ENCODE results near the gene CERK. TPM values are rescaled to one million over a fixed set of nuclear protein-coding genes. Genes with fewer than 3 reads are reported as not detected.
"Not testable (repeated sequence)": the region's sequence is repeated elsewhere in the genome, so short reads cannot be mapped to it uniquely, and the experiment has no call there.

Gene CERK
- total RNA-seq, 1 donor from 2014 or later, result 50.7 TPM

DNA sequence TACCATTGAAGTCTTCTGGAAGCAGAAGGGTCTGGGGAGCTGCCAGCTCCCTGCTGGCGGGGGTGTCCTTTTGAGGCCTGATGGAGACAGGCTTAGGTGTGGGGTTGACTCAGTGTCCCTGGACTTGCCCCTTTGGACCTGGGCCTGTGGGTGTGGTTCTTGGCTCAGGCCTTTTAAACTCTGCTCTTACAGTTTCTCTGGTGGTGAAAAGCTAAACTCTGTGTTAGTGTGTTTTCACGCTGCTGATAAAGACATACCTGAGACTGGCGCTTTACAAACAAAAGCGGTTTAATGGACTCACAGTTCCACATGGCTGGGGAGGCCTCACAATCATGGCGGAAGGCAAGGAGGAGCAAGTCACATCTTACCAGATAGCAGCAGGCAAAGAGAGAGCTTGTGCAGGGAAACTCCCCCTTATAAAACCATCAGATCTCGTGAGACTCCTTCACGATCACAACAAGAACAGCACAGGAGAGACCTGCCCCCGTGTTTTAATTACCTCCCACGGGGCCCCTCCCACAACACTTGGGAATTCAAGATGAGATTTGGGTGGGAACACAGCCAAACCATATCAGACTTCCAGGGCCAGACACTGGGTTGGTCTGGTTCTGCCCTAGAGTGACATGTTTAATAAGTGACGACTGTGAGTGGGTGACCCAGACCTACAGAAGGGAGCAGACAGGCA, 91.4 kb downstream of the CERK start:
- peaks cover 7% of the 10 kb centered on the region for H3K9me3 Mint-ChIP-seq
- DNase-seq (ENCODE audit: low spot score in 2 of 2, unreplicated experiment in 2 of 2), result no peak
- no peaks in the 10 kb centered on the region for H3K27me3 Mint-ChIP-seq (ENCODE audit: low read depth)
- TF ChIP-seq, protein P1, sequence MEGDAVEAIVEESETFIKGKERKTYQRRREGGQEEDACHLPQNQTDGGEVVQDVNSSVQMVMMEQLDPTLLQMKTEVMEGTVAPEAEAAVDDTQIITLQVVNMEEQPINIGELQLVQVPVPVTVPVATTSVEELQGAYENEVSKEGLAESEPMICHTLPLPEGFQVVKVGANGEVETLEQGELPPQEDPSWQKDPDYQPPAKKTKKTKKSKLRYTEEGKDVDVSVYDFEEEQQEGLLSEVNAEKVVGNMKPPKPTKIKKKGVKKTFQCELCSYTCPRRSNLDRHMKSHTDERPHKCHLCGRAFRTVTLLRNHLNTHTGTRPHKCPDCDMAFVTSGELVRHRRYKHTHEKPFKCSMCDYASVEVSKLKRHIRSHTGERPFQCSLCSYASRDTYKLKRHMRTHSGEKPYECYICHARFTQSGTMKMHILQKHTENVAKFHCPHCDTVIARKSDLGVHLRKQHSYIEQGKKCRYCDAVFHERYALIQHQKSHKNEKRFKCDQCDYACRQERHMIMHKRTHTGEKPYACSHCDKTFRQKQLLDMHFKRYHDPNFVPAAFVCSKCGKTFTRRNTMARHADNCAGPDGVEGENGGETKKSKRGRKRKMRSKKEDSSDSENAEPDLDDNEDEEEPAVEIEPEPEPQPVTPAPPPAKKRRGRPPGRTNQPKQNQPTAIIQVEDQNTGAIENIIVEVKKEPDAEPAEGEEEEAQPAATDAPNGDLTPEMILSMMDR (IDR thresholded peaks at IDR 0.05; ENCODE audit: unreplicated experiment), result no peak
- H3K4me1 Mint-ChIP-seq, result peaks cover 8% of the 10 kb centered on the region
- H3K4me3 Mint-ChIP-seq, result no peak overlapping the region
- no peak overlapping the region for H3K27ac Mint-ChIP-seq
- H3K36me3 Mint-ChIP-seq, result peaks cover 16% of the 10 kb centered on the region

DNA sequence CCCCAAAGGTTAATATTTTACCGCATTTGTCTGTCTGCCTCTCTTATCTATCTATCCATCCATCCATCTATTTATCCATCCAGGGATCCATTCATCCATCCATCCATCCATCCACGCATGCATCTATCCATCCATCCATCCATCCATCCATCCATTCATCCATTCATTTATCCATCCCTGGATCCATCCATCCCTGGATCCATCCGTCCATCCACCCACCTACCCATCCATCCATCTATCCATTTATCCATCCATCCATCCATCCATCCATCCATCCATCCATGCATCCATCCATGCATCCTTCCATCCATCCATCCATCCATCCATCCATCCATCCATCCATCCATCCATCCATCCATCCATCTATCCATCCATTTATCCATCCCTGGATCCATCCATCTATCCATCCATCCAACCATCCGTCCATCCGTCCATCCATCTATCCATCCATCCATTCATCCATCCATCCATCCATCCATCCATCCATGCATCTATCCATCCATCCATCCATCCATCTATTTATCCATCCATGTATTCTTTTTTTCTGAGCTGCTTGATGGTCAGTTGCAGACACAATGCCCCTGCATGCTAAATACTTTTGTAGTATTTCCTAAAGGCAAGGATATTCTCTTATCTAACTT, 95.1 kb downstream of the CERK start:
- not testable (repeated sequence) for H3K4me3 Mint-ChIP-seq; H3K27me3 Mint-ChIP-seq (ENCODE audit: low read depth); H3K4me1 Mint-ChIP-seq; H3K9me3 Mint-ChIP-seq; DNase-seq (ENCODE audit: low spot score in 2 of 2, unreplicated experiment in 2 of 2); H3K27ac Mint-ChIP-seq
- H3K36me3 Mint-ChIP-seq, result peaks cover 18% of the 10 kb centered on the region

DNA sequence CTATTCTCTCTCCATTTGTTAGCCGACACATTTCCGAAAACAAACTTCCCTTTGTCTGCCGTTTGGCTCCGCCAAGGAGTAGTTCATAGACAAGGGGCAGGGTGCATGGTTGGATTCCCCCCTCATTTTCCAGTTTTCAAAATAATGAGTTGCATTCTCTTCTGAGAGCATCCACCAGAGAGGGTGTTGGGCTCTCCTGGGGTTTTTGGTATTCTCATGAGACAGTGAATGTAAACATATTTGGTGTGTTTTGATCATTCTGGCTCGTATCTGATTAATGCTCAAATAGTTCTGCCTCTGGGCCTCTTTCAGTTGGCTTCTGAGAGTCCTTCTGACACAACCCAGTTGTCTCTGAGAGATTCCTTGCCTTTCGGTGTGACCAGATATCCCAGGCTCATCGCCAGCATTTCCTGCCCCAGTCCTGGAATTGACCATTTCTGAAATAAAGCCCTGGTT, 96.2 kb downstream of the CERK start:
- TF ChIP-seq, protein P1 (IDR thresholded peaks at IDR 0.05; ENCODE audit: unreplicated experiment), result no peak
- H3K27ac Mint-ChIP-seq, result no peak overlapping the region
- H3K36me3 Mint-ChIP-seq, result peaks cover 16% of the 10 kb centered on the region
- H3K4me1 Mint-ChIP-seq, result no peaks in the 10 kb centered on the region
- H3K4me3 Mint-ChIP-seq, result no peak overlapping the region
- H3K9me3 Mint-ChIP-seq, result peaks cover 7% of the 10 kb centered on the region
- no peak for DNase-seq (ENCODE audit: low spot score in 2 of 2, unreplicated experiment in 2 of 2)
- no peaks in the 10 kb centered on the region for H3K27me3 Mint-ChIP-seq (ENCODE audit: low read depth)

DNA sequence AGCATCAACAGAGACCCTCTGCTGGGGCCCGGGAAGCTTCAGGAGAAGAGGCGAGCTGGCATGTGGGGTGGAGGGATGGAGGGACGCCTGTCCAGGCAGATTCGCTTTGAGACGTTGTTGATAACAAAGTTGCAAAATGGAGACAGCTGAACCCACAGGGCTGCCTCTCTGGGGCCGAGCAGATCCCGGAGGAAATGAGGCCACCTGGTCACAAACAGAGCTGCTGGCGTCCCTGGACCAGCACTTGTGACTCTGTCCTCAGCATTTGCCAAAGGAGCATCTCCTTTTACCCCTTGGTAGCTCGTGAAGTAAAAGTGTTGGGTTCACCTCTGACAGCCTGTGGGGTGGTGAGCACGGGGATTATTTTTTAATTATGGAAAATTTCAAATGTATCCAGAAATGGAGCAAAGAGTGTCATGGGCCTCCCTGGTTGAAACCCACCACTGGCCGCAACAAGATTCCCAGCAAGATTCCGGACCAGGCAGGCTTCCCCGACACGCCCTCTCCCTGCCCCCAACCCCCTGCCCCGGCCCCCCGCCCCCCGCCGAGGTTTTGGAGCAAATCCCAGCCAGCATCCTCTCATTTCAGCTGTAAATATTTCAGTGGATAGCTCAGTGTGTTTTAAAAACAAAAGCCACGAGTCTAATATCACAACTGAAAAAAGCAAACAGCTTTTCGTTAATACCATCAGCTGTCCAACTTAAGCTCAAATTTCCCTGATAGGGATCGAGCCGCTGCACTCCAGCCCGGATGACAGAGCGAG, 97.6 kb downstream of the CERK start:
- TF ChIP-seq, protein P1 (IDR thresholded peaks at IDR 0.05; ENCODE audit: unreplicated experiment), result no peak
- Mint-ChIP-seq H3K4me3 (no peak overlapping the region), H3K36me3 (peaks cover 13% of the 10 kb centered on the region), H3K4me1 (no peaks in the 10 kb centered on the region), H3K27me3 (ENCODE audit: low read depth) (no peaks in the 10 kb centered on the region), H3K27ac (peak overlapping the region; percentile 50), H3K9me3 (peaks cover 7% of the 10 kb centered on the region)
- no peak for DNase-seq (ENCODE audit: low spot score in 2 of 2, unreplicated experiment in 2 of 2)

DNA sequence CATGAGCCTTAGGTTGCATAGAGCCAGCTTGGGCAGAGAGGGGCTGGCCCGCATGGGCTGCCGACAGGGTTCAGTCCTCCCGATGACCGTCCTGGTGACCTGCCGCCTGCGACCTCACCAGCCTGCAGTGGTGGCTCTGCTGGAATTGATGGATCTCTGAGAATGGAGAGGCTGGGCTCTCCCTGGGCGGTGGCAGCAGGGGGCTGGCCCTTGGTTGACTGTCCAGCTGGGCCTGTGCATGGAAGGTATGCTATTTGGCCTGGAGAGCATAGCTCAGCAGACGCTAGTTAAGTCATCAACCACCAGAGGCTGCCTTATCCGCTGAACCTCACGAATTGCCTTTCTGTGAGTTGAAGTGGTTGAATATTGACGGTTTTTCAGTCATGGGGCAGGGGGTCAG, 98.2 kb downstream of the CERK start:
- H3K9me3 Mint-ChIP-seq, result peaks cover 7% of the 10 kb centered on the region
- no peak overlapping the region for H3K4me3 Mint-ChIP-seq
- H3K4me1 Mint-ChIP-seq, result no peaks in the 10 kb centered on the region
- no peaks in the 10 kb centered on the region for H3K27me3 Mint-ChIP-seq (ENCODE audit: low read depth)
- H3K36me3 Mint-ChIP-seq, result peaks cover 13% of the 10 kb centered on the region
- DNase-seq (ENCODE audit: low spot score in 2 of 2, unreplicated experiment in 2 of 2), result no peak
- TF ChIP-seq, protein P1 (IDR thresholded peaks at IDR 0.05; ENCODE audit: unreplicated experiment), result no peak
- H3K27ac Mint-ChIP-seq, result no peak overlapping the region

Data from mesothelial cell of epicardium (in vitro differentiated cells).